HepG2 (cell line): ENCODE results near the gene TNFAIP8L1. TPM values are rescaled to one million over a fixed set of nuclear protein-coding genes. Genes with fewer than 3 reads are reported as not detected.
A peak's percentile ranks its signal among the peaks of the same experiment; 100 is the strongest.

ENCODE experiments used
- AHR ChIP-seq: IDR thresholded peaks from 2 replicates; pipeline ENCODE4 v1.6.1; 2018; ENCODE audit warnings: missing genetic modification reagents, missing compliant biosample characterization
- ATF5 ChIP-seq: sonication (generic); formaldehyde crosslinking; IDR thresholded peaks from 2 replicates; pipeline ENCODE4 v1.4.0; 2020; ENCODE audit warnings: mild to moderate bottlenecking, low read depth, missing genetic modification reagents
- ATM ChIP-seq: fragments of 450-650 bp; IDR thresholded peaks from 2 replicates; pipeline ENCODE4 v1.7.1; 2017; ENCODE audit warnings: mild to moderate bottlenecking, borderline replicate concordance
- CBX5 ChIP-seq: sonication (generic); formaldehyde crosslinking; IDR thresholded peaks from 2 replicates; pipeline ENCODE4 v1.4.0; 2020; ENCODE audit warnings: missing genetic modification reagents, borderline replicate concordance
- MIER3 ChIP-seq: IDR thresholded peaks from 2 replicates; pipeline ENCODE4 v1.6.1; 2016; ENCODE audit warnings: missing compliant biosample characterization, borderline replicate concordance
- RXRA ChIP-seq: sonication (generic); formaldehyde crosslinking; IDR thresholded peaks from 2 replicates; pipeline ENCODE4 v1.5.1; 2020; ENCODE audit warnings: missing genetic modification reagents
- TCF12 ChIP-seq, 2 experiments: fragments of 450-650 bp in 1 of 2; sonication (generic) in 1 of 2; formaldehyde crosslinking in 1 of 2; IDR thresholded peaks; 2 replicates each; pipeline versions ENCODE4 v1.6.1 to v1.8.0; 2017 to 2022; ENCODE audit warnings: antibody characterized with exemption in 1 of 2, mild to moderate bottlenecking in 1 of 2, missing genetic modification reagents in 1 of 2, moderate library complexity in 1 of 2
- ZBTB40 ChIP-seq, 2 experiments: fragments of 450-650 bp in 1 of 2; sonication (generic) in 1 of 2; formaldehyde crosslinking in 1 of 2; IDR thresholded peaks; 2 replicates each; pipeline versions ENCODE4 v1.6.1 to v1.8.0; 2016 to 2022; ENCODE audit warnings: antibody characterized with exemption in 1 of 2, mild to moderate bottlenecking in 1 of 2, missing genetic modification reagents in 1 of 2
- ZC3H4 ChIP-seq: sonication (generic); formaldehyde crosslinking; IDR thresholded peaks from 2 replicates; pipeline ENCODE4 v1.4.0; 2020; ENCODE audit warnings: missing genetic modification reagents, borderline replicate concordance
- ZNF282 ChIP-seq: fragments of 450-650 bp; IDR thresholded peaks from 2 replicates; pipeline ENCODE4 v1.6.1; 2018; ENCODE audit not compliant: partially characterized antibody
- ZNF7 ChIP-seq: IDR thresholded peaks from 2 replicates; pipeline ENCODE4 v1.6.1; 2016; ENCODE audit warnings: missing biosample characterization, missing genetic modification reagents
- ZNF749 ChIP-seq: sonication (generic); formaldehyde crosslinking; IDR thresholded peaks from 2 replicates; pipeline ENCODE4 v1.8.0; 2022; ENCODE audit warnings: mild to moderate bottlenecking, missing genetic modification reagents, moderate library complexity, borderline replicate concordance
- polyA plus RNA-seq, 8 experiments: library from polyadenylated mRNA; depleted of rRNA in 3 of 8; stranded (reverse) in 7 of 8; unstranded in 1 of 8; fragments of >200 nt; fragmentation: Illumina TruSeq in 4 of 8; extraction: Trizol in 4 of 8; gene quantifications; 2 replicates each; pipeline versions ENCODE4 v1.2.1 to v1.2.3, GENCODE V29; 2011 to 2016; ENCODE audit warnings: low read depth in 4 of 8, missing spikeins in 1 of 8, mixed read lengths in 1 of 8; ENCODE audit not compliant: insufficient read depth in 1 of 8
- total RNA-seq, 5 experiments: library from RNA; depleted of rRNA; stranded (reverse); fragments of >200 nt; fragmentation: Illumina TruSeq; extraction: Trizol; gene quantifications; 2 replicates each; pipeline ENCODE4 v1.2.3, GENCODE V29; 2016; ENCODE audit warnings: low read depth in 1 of 5
- TF ChIP-seq, protein P1 (sequence below): sonication (generic); formaldehyde crosslinking; IDR thresholded peaks from 2 replicates; pipeline ENCODE4 v1.4.0; 2020; ENCODE audit warnings: missing genetic modification reagents

Gene TNFAIP8L1
- total and polyA plus RNA-seq, 2 of the 13 experiments (the other 11 are each of a cell fraction or from before 2014, with no cell fraction given) = 13.4 to 21.4 TPM

- TF ChIP-seq ZBTB40 (IDR thresholded peaks at IDR 0.05) (no peak), ZBTB40 (CRISPR knock-in tag; IDR thresholded peaks at IDR 0.05) (peak; percentile 42; the same call in 1 of the 2 replicates), ZNF282 (no peak), ZC3H4 (CRISPR knock-in tag) (no peak), ATF5 (CRISPR knock-in tag) (peak; percentile 79; the same call in 1 of the 2 replicates), ATM (no peak), ZNF7 (no peak), RXRA (no peak; the same call in 1 of the 2 replicates), MIER3 (CRISPR knock-in tag) (no peak; the same call in 1 of the 2 replicates), TCF12 (IDR thresholded peaks at IDR 0.05) (no peak), TCF12 (CRISPR knock-in tag; IDR thresholded peaks at IDR 0.05) (0 out of 2 replicates have a peak, but pooled peaks have one; percentile 27), ZNF749 (CRISPR knock-in tag) (no peak), CBX5 (CRISPR knock-in tag) (no peak), AHR (CRISPR knock-in tag) (0 out of 2 replicates have a peak, but pooled peaks have one; percentile 2)
- TF ChIP-seq, protein P1, sequence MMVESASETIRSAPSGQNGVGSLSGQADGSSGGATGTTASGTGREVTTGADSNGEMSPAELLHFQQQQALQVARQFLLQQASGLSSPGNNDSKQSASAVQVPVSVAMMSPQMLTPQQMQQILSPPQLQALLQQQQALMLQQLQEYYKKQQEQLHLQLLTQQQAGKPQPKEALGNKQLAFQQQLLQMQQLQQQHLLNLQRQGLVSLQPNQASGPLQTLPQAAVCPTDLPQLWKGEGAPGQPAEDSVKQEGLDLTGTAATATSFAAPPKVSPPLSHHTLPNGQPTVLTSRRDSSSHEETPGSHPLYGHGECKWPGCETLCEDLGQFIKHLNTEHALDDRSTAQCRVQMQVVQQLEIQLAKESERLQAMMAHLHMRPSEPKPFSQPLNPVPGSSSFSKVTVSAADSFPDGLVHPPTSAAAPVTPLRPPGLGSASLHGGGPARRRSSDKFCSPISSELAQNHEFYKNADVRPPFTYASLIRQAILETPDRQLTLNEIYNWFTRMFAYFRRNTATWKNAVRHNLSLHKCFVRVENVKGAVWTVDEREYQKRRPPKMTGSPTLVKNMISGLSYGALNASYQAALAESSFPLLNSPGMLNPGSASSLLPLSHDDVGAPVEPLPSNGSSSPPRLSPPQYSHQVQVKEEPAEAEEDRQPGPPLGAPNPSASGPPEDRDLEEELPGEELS (CRISPR knock-in tag) = no peak
- TF ChIP-seq, all 625 proteins: peak for 219
Measured at GRCh38 chr19:4669723-4670480, 30.6 kb downstream of the TNFAIP8L1 start, which contains the start of gene MYDGF (continued).
